Frontal cortex (tissue), 4 donors: ENCODE data around the gene SPRR5. TPM values are rescaled to one million over a fixed set of nuclear protein-coding genes. Genes with fewer than 3 reads are reported as not detected.
A peak's percentile ranks its signal among the peaks of the same experiment; 100 is the strongest.

Experiments
- DNase-seq, 2 donors: peaks; one replicate each; pipeline ENCODE4 v3.0.0; 2012; ENCODE audit warnings: low spot score in 2 of 2
- FAIRE-seq: peaks from 2 replicates; lab custom pipeline; 2012; peaks lifted over from hg19 to GRCh38; lab: Jason Lieb, UNC
- small RNA-seq: library from RNA; depleted of rRNA; stranded (forward); fragments of <200 nt; gene quantifications from one replicate; pipeline ENCODE3, GENCODE V24; 2014
- total RNA-seq: library from RNA; depleted of rRNA; stranded (reverse); fragments of >200 nt; gene quantifications from one replicate; pipeline ENCODE4 v1.2.3, GENCODE V29; 2014
- donor health status: control.
- donor health status: control.
- donor health status: control.

SPRR5 gene
- total RNA-seq, 1 donor from 2014 or later = not detected

GRCh38 chr1:152977614-152978013 is 30.6 kb downstream of the SPRR5 start:
- FAIRE-seq (no peak), DNase-seq (no peak)

- DNase-seq (no peak), FAIRE-seq (no peak)
Measured at GRCh38 chr1:152980676-152981075, 33.7 kb downstream of the SPRR5 start.

- no peak for DNase-seq
- FAIRE-seq = no peak
Measured at GRCh38 chr1:152981146-152981871, 34.3 kb downstream of the SPRR5 start.

- DNase-seq (no peak), FAIRE-seq (no peak)
Measured at GRCh38 chr1:152982076-152982475, 35.1 kb downstream of the SPRR5 start.

GRCh38 chr1:152983234-152983633 is 36.2 kb downstream of the SPRR5 start:
- FAIRE-seq (no peak), DNase-seq (no peak)

- FAIRE-seq (no peak), DNase-seq (no peak)
Measured at GRCh38 chr1:152983743-152984142, 36.7 kb downstream of the SPRR5 start, which contains the start of gene SPRR1A. Gene SPRR1A, plus strand, starts transcription at chr1:152984081. Its CDS starts 1,150 bp downstream, at chr1:152985231.

GRCh38 chr1:152986578-152986977 is 39.6 kb downstream of the SPRR5 start:
- FAIRE-seq (peak; percentile 93), DNase-seq (no peak)

GRCh38 chr1:152993186-152993585 is 46.2 kb downstream of the SPRR5 start:
- no peak for DNase-seq

GRCh38 chr1:152995842-152996241 is 48.8 kb downstream of the SPRR5 start:
- FAIRE-seq (no peak), DNase-seq (no peak)

More at GRCh38 chr1:152993186-152993585, 46.2 kb downstream of the SPRR5 start:
- FAIRE-seq = no peak

GRCh38 chr1:152996633-152997400 is 49.8 kb downstream of the SPRR5 start:
- DNase-seq (peak in 1 of 2 donors; percentile 12), FAIRE-seq (no peak)

GRCh38 chr1:152997901-152998300 is 50.9 kb downstream of the SPRR5 start:
- DNase-seq (no peak), FAIRE-seq (no peak)

GRCh38 chr1:152998476-152998875 is 51.5 kb downstream of the SPRR5 start:
- FAIRE-seq (no peak), DNase-seq (no peak)

Small RNAs within 50 kb of the gene (small RNA-seq; reads per million reads assigned to genes)
- not detected for gene SPRR1A

Other genes starting within 250 kb of the SPRR5 start
- gene LCE2A, start 248.9 kb upstream of the SPRR5 start, total RNA-seq = not detected
- gene LCE4A, start 239.0 kb upstream of the SPRR5 start, total RNA-seq = not detected
- not detected for gene KPRP, start 189.2 kb upstream of the SPRR5 start, total RNA-seq
- not detected for gene LCE1F, start 172.1 kb upstream of the SPRR5 start, total RNA-seq
- gene LCE1E, start 160.9 kb upstream of the SPRR5 start, total RNA-seq = not detected
- gene LCE1D, start 150.5 kb upstream of the SPRR5 start, total RNA-seq = not detected
- not detected for gene LCE1C, start 140.6 kb upstream of the SPRR5 start, total RNA-seq
- gene LCE1B, start 135.2 kb upstream of the SPRR5 start, total RNA-seq = not detected
- gene LCE1A, start 119.7 kb upstream of the SPRR5 start, total RNA-seq = not detected
- not detected for gene LCE6A, start 104.3 kb upstream of the SPRR5 start, total RNA-seq
- not detected for gene LCE7A, start 87.2 kb upstream of the SPRR5 start, total RNA-seq
- gene SMCP, start 68.9 kb upstream of the SPRR5 start, total RNA-seq = not detected
- gene IVL, start 38.7 kb upstream of the SPRR5 start, total RNA-seq = not detected
- gene SPRR4, start 23.4 kb downstream of the SPRR5 start, total RNA-seq = not detected
- gene SPRR1A, start 36.9 kb downstream of the SPRR5 start, total RNA-seq = not detected
- gene SPRR3, start 54.5 kb downstream of the SPRR5 start, total RNA-seq = not detected
- not detected for gene SPRR1B, start 84.0 kb downstream of the SPRR5 start, total RNA-seq
- gene SPRR2D, start 93.9 kb downstream of the SPRR5 start, total RNA-seq = not detected
- not detected for gene SPRR2A, start 110.3 kb downstream of the SPRR5 start, total RNA-seq
- gene SPRR2B, start 124.4 kb downstream of the SPRR5 start, total RNA-seq = not detected
- gene SPRR2E, start 147.3 kb downstream of the SPRR5 start, total RNA-seq = not detected
- not detected for gene SPRR2F, start 166.3 kb downstream of the SPRR5 start, total RNA-seq
- gene SPRR2G, start 203.7 kb downstream of the SPRR5 start, total RNA-seq = not detected